Activated naive CD8-positive, alpha-beta T cell (primary cell): ENCODE results near the gene SHOC1.

ENCODE experiments used
- H3K27ac Mint-ChIP-seq: one replicate; pipeline ENCODE4 v1.8.0; 2021; ENCODE audit warnings: mixed read lengths
- H3K27me3 Mint-ChIP-seq: one replicate; pipeline ENCODE4 v1.8.0; 2021; ENCODE audit warnings: mixed read lengths
- H3K36me3 Mint-ChIP-seq: one replicate; pipeline ENCODE4 v1.8.0; 2021; ENCODE audit warnings: mixed read lengths
- H3K4me1 Mint-ChIP-seq: one replicate; pipeline ENCODE4 v1.8.0; 2021; ENCODE audit warnings: low read depth, mixed read lengths
- H3K4me3 Mint-ChIP-seq: one replicate; pipeline ENCODE4 v1.8.0; 2021; ENCODE audit warnings: mild to moderate bottlenecking, mixed read lengths
- H3K9me3 Mint-ChIP-seq: one replicate; pipeline ENCODE4 v1.8.0; 2021; ENCODE audit warnings: low read depth, mixed read lengths

SHOC1 gene

GRCh38 chr9:111783857-111784256 is 10.9 kb downstream of the SHOC1 start:
- H3K36me3 Mint-ChIP-seq = peaks cover 15% of the 10 kb centered on the region
- no peak overlapping the region for H3K4me3 Mint-ChIP-seq
- H3K27me3 Mint-ChIP-seq = no peaks in the 10 kb centered on the region
- peaks cover 8% of the 10 kb centered on the region for H3K4me1 Mint-ChIP-seq
- H3K9me3 Mint-ChIP-seq = peaks cover 4% of the 10 kb centered on the region
- no peak overlapping the region for H3K27ac Mint-ChIP-seq

- Mint-ChIP-seq H3K4me1 (peaks cover 8% of the 10 kb centered on the region), H3K9me3 (peaks cover 4% of the 10 kb centered on the region), H3K27me3 (no peaks in the 10 kb centered on the region), H3K36me3 (peaks cover 15% of the 10 kb centered on the region), H3K4me3 (no peak overlapping the region), H3K27ac (no peak overlapping the region)
Measured at GRCh38 chr9:111783424-111783823, 11.3 kb downstream of the SHOC1 start.

GRCh38 chr9:111766066-111766465 is 28.7 kb downstream of the SHOC1 start:
- Mint-ChIP-seq H3K27ac (no peak overlapping the region), H3K4me3 (no peak overlapping the region), H3K27me3 (no peaks in the 10 kb centered on the region), H3K9me3 (peaks cover 13% of the 10 kb centered on the region), H3K4me1 (peaks cover 6% of the 10 kb centered on the region), H3K36me3 (peaks cover 15% of the 10 kb centered on the region)

GRCh38 chr9:111762556-111762955 is 32.2 kb downstream of the SHOC1 start:
- H3K27ac Mint-ChIP-seq = no peak overlapping the region
- H3K9me3 Mint-ChIP-seq = peaks cover 13% of the 10 kb centered on the region
- H3K4me1 Mint-ChIP-seq = peaks cover 4% of the 10 kb centered on the region

GRCh38 chr9:111759762-111760639 is 34.7 kb downstream of the SHOC1 start:
- H3K36me3 Mint-ChIP-seq = peaks cover 2% of the 10 kb centered on the region
- peaks cover 4% of the 10 kb centered on the region for H3K4me1 Mint-ChIP-seq
- no peaks in the 10 kb centered on the region for H3K27me3 Mint-ChIP-seq
- H3K4me3 Mint-ChIP-seq = no peak overlapping the region
- no peak overlapping the region for H3K27ac Mint-ChIP-seq
- H3K9me3 Mint-ChIP-seq = no peaks in the 10 kb centered on the region

More at GRCh38 chr9:111762556-111762955, 32.2 kb downstream of the SHOC1 start:
- Mint-ChIP-seq H3K4me3 (no peak overlapping the region), H3K27me3 (no peaks in the 10 kb centered on the region), H3K36me3 (peaks cover 11% of the 10 kb centered on the region)

- H3K4me1 Mint-ChIP-seq = no peaks in the 10 kb centered on the region
- H3K4me3 Mint-ChIP-seq = no peak overlapping the region
- H3K27me3 Mint-ChIP-seq = no peaks in the 10 kb centered on the region
- H3K36me3 Mint-ChIP-seq = peaks cover 28% of the 10 kb centered on the region
- peaks cover 10% of the 10 kb centered on the region for H3K9me3 Mint-ChIP-seq
- H3K27ac Mint-ChIP-seq = no peak overlapping the region
Measured at GRCh38 chr9:111754800-111755199, 39.9 kb downstream of the SHOC1 start.

- peaks cover 10% of the 10 kb centered on the region for H3K9me3 Mint-ChIP-seq
- no peaks in the 10 kb centered on the region for H3K27me3 Mint-ChIP-seq
- H3K4me1 Mint-ChIP-seq = no peaks in the 10 kb centered on the region
- H3K27ac Mint-ChIP-seq = no peak overlapping the region
- H3K36me3 Mint-ChIP-seq = peaks cover 31% of the 10 kb centered on the region
- H3K4me3 Mint-ChIP-seq = no peak overlapping the region
Measured at GRCh38 chr9:111752455-111752854, 42.3 kb downstream of the SHOC1 start.
